Cardiac muscle cell (in vitro differentiated cells and primary cell): ENCODE results near the gene SH3BP1. TPM values are rescaled to one million over a fixed set of nuclear protein-coding genes. Genes with fewer than 3 reads are reported as not detected.
A peak's percentile ranks its signal among the peaks of the same experiment; 100 is the strongest.
"Not testable (repeated sequence)": the region's sequence is repeated elsewhere in the genome, so short reads cannot be mapped to it uniquely, and the experiment has no call there.

Experiments
- DNase-seq, 2 donors: peaks; one replicate each; pipeline versions ENCODE4 v3.0.0 to v3.0.0-alpha.2; 2010 to 2017; ENCODE audit warnings: low read depth in 1 of 2, low spot score in 1 of 2
- H3K27ac ChIP-seq: fragments of 200-600 bp; sonication (generic); 2 replicates; pipeline ENCODE4 v1.5.1; 2016
- H3K27me3 ChIP-seq: fragments of 200-600 bp; sonication (generic); 2 replicates; pipeline ENCODE4 v1.6.0; 2016; ENCODE audit warnings: control low read depth
- H3K36me3 ChIP-seq: fragments of 200-600 bp; sonication (generic); 2 replicates; pipeline ENCODE4 v1.5.1; 2016; ENCODE audit warnings: control low read depth
- H3K4me1 ChIP-seq: fragments of 200-600 bp; sonication (generic); 2 replicates; pipeline ENCODE4 v1.8.1; 2017; ENCODE audit warnings: low read depth, mild to moderate bottlenecking, mixed run types
- H3K4me3 ChIP-seq: fragments of 200-600 bp; sonication (generic); 2 replicates; pipeline ENCODE4 v1.5.1; 2016; ENCODE audit warnings: mild to moderate bottlenecking
- H3K9me3 ChIP-seq: fragments of 200-600 bp; sonication (generic); 2 replicates; pipeline ENCODE4 v1.5.1; 2017; ENCODE audit warnings: low read depth, mild to moderate bottlenecking, control low read depth
- polyA plus RNA-seq: library from polyadenylated mRNA; unstranded; fragments of >200 nt; fragmentation: Nextera tagmentation; extraction: Ambion mirVana; gene quantifications from 2 replicates; pipeline ENCODE4 v1.2.1, GENCODE V29; 2016
- total RNA-seq: library from RNA; depleted of rRNA; stranded (reverse); fragments of >200 nt; gene quantifications from 2 replicates; pipeline ENCODE4 v1.2.3, GENCODE V29; 2016
- TF ChIP-seq, protein P1 (sequence below): IDR thresholded peaks from 2 replicates; pipeline ENCODE4 v1.5.1; 2012; ENCODE audit warnings: low read depth, mild to moderate bottlenecking, low read length

Gene SH3BP1
- total and polyA plus RNA-seq, 2 experiments from 2014 or later: 15.0 to 51.9 TPM

DNA sequence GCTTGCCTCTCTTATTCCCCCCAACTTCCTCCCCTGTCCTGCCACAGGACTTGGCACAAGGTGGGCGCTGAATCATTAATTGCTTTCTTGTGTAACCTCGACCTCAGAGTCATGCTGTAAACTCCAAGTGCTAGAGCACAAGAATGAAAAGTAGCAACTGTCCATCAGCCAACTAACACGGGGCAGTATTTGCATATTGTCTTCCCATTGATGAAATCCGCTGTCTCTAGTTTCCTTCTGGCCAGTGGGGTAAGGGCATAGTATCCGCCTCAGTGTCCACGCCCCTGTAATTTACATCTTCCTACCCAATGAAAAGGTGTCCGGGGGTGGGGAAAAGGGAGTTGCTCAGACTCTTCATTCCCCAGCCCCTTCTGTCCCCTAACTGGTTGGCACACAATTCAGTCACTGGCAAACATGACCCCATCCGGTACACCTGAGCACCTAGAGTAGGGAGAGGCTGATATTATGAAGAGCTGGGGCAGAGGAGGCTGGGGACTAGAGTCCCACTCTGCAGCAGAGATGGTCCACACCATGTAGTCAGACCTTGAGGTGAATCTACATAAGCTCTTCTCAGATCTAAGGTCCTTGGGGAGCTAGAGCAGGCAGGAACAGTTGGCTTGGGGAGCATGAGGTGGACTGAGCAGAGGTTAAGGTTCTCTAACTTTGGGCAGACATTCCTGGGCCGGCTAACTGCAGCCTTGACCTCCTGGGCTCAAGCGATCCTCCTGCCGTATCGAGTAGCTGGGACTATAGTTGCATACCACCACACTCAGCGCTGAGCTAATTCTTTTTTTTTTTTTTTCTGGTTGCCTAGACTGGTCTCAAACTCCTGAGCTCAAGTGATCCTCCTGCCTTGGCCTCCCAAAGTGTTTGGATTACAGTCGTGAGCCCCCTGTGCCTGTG, 37.7 kb upstream of the SH3BP1 start:
- TF ChIP-seq, protein P1, sequence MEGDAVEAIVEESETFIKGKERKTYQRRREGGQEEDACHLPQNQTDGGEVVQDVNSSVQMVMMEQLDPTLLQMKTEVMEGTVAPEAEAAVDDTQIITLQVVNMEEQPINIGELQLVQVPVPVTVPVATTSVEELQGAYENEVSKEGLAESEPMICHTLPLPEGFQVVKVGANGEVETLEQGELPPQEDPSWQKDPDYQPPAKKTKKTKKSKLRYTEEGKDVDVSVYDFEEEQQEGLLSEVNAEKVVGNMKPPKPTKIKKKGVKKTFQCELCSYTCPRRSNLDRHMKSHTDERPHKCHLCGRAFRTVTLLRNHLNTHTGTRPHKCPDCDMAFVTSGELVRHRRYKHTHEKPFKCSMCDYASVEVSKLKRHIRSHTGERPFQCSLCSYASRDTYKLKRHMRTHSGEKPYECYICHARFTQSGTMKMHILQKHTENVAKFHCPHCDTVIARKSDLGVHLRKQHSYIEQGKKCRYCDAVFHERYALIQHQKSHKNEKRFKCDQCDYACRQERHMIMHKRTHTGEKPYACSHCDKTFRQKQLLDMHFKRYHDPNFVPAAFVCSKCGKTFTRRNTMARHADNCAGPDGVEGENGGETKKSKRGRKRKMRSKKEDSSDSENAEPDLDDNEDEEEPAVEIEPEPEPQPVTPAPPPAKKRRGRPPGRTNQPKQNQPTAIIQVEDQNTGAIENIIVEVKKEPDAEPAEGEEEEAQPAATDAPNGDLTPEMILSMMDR: no peak
- Histone ChIP-seq H3K4me3 (no peak overlapping the region), H3K27me3 (no peaks in the 10 kb centered on the region), H3K4me1 (peaks cover 5% of the 10 kb centered on the region), H3K9me3 (no peaks in the 10 kb centered on the region), H3K27ac (peak overlapping the region; percentile 54), H3K36me3 (no peaks in the 10 kb centered on the region)
- peak; percentile 75 to 89 for DNase-seq

DNA sequence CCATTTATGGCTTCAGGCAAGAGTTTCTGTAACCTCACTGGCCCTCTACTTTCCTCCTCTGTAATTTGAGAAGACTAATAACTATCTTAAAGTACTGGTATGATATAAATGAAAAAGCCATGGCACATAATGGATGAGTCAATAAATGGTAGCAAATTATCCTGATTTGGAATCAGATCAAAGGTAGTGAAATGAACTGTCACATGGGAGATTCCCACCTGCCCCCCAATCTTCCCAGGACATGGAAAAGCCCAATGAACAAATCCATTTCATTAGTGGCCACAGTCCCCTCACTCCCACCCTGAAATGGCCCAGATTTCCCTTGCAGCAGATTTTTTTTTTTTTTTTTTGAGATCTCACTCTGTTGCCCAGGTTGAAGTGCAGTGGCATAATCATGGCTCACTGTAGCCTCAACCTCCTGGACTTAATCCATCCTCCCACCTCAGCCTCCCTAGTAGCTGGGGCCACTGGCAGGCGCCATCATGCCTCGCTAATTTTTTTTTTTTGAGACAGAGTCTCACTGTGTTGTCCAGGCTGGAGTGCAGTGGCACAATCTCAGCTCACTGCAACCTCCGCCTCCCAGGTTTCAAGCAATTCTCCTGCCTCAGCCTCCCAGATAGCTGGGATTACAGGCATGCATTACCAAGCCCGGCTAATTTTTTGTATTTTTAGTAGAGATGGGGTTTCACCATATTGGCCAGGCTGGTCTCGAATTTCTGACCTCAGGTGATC, 36.8 kb upstream of the SH3BP1 start:
- H3K9me3 ChIP-seq, H3K27ac ChIP-seq, H3K4me1 ChIP-seq, H3K4me3 ChIP-seq, H3K27me3 ChIP-seq, H3K36me3 ChIP-seq, DNase-seq: not testable (repeated sequence)

DNA sequence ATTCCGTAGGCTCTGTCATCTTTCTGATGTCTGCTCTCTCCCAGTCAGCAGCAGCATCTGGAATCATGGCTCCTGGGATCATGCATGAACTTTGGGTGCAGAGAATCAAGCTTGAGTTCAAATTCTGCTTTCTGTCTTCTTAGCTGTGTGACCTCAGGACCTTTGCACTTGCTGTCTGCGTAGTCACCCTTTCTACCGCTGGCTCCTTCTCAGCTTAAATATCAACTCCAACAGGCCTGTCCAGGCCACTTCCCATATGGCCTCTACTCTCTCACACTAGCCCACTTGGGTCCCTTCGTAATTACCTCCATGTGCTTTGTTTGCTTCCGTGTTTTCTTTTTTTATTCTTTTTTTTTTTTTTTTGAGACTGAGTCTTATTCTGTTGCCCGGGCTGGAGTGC, 35.4 kb upstream of the SH3BP1 start:
- H3K4me1 ChIP-seq: peaks cover 8% of the 10 kb centered on the region
- H3K4me3 ChIP-seq: no peak overlapping the region
- TF ChIP-seq, protein P1: no peak
- H3K36me3 ChIP-seq: no peaks in the 10 kb centered on the region
- no peak for DNase-seq
- H3K27ac ChIP-seq: no peak overlapping the region
- no peaks in the 10 kb centered on the region for H3K27me3 ChIP-seq
- H3K9me3 ChIP-seq: no peaks in the 10 kb centered on the region

DNA sequence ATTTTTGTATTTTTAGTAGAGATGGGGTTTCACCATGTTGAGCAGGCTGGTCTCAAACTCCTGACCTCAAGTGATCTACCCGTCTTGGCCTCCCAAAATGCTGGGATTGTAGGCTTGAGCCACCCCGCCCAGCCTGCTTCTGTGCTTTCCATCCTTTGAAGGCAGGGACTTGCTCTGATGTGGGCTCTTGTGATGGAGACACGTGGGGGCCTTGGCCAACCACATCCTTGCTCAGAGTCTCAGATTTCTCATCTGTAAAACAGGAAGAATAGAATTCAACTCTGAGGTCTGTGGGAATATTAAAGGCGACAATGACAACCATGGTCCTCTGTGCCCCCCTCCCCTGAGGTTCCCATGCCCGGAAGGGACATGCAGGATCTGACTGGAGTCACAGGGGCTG, 34.6 kb upstream of the SH3BP1 start:
- Histone ChIP-seq H3K9me3 (no peaks in the 10 kb centered on the region), H3K4me3 (no peak overlapping the region), H3K27me3 (no peaks in the 10 kb centered on the region), H3K27ac (no peak overlapping the region), H3K36me3 (no peaks in the 10 kb centered on the region), H3K4me1 (peaks cover 11% of the 10 kb centered on the region)
- DNase-seq: no peak
- TF ChIP-seq, protein P1: no peak

DNA sequence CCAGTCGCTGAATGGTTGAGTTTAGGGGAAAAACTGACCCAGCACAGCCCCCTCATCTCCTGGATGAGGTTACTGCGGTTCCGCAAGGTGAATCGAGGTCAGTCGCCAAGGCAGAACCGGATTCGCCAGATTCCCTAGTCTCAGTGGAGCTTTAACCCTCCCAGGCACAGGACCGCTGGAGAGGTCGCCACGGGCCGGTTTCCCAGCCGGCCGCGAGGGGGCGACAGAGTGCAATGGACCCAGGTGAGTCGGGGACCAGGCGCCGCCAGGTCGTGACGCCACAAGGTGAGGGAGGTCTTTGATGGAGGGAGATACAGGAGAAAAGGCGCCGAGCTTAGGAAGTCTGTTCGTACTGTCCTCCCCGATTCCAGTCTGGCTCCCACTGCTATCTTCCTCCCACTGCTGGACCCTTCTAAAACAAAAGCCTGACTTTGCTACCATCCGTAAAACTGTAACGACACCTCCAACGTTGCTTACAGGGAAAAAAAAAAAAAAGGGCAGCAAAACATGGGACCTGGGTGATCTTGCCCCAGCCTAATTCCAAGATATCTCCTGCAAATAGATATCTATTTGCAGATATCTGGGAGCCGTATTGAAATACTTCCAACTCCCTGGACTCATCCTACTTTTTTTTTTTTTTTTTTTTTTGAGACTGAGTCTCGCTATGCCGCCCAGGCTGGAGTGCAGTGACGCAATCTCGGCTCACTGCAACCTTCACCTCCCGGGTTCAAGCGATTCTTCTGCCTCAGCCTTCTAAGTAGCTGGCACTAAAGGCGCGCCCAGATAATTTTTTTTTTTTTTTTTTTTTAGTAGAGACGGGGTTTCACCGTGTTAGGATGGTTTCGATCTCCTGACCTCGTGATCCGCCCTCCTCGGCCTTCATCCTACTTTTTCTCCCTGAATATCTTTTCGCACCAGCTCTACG, 32.2 kb upstream of the SH3BP1 start:
- peak overlapping the region; percentile 55 for H3K4me3 ChIP-seq
- no peaks in the 10 kb centered on the region for H3K27me3 ChIP-seq
- no peaks in the 10 kb centered on the region for H3K9me3 ChIP-seq
- H3K4me1 ChIP-seq: peaks cover 10% of the 10 kb centered on the region
- TF ChIP-seq, protein P1: peak; percentile 99
- H3K36me3 ChIP-seq: no peaks in the 10 kb centered on the region
- H3K27ac ChIP-seq: peak overlapping the region; percentile 97
- DNase-seq: peak; percentile 68 to 88
